Measurements from ENCODE around the gene COBLL1.

The COBLL1 gene

GRCh38 chr2:164849506-164849905 is 7.9 kb upstream of the COBLL1 start:
- Histone ChIP-seq H3K4me3 (ENCODE audit: low read length) (no peak overlapping the region), H3K27ac (ENCODE audit: low read depth, low read length) (no peak overlapping the region), H3K27me3 (ENCODE audit: insufficient read depth, low read length, poor library complexity) (no peaks in the 10 kb centered on the region), H3K79me1 (ENCODE audit: low read length) (no peaks in the 10 kb centered on the region), H4K5ac (ENCODE audit: low read length) (no peak overlapping the region), H3K9ac (ENCODE audit: low read length) (no peak overlapping the region), H3K4me2 (ENCODE audit: low read length) (no peak overlapping the region), H2BK120ac (ENCODE audit: low read depth, low read length) (no peak overlapping the region), H3K18ac (ENCODE audit: low read length) (no peak overlapping the region), H3K56ac (ENCODE audit: low read length) (no peak overlapping the region), H3K36me3 (ENCODE audit: control insufficient read depth, insufficient read depth, low read length) (no peaks in the 10 kb centered on the region), H2AK5ac (ENCODE audit: low read length) (no peak overlapping the region), H3K23ac (ENCODE audit: low read length) (no peak overlapping the region), H3K4me1 (ENCODE audit: control insufficient read depth, low read depth, low read length) (no peaks in the 10 kb centered on the region), H4K8ac (ENCODE audit: low read depth, low read length) (no peak overlapping the region), H2BK5ac (ENCODE audit: low read length) (no peak overlapping the region), H2BK15ac (replicated peaks; ENCODE audit: low read depth) (no peak overlapping the region), H3K79me2 (ENCODE audit: control insufficient read depth, insufficient read depth, low read length) (no peaks in the 10 kb centered on the region), H3K4ac (ENCODE audit: low read depth, low read length) (no peak overlapping the region)
- WGBS (ENCODE audit: extremely low coverage, insufficient coverage, low lambda C conversion rate): no CpG with 5 or more reads among the region's 1 CpG
- no peak for DNase-seq

GRCh38 chr2:164847981-164848741 is 6.5 kb upstream of the COBLL1 start:
- WGBS (ENCODE audit: extremely low coverage, insufficient coverage, low lambda C conversion rate): no CpG with 5 or more reads among the region's 2 CpGs
- Histone ChIP-seq H3K9ac (ENCODE audit: low read length) (no peak overlapping the region), H2BK5ac (ENCODE audit: low read length) (no peak overlapping the region), H3K79me2 (ENCODE audit: control insufficient read depth, insufficient read depth, low read length) (no peaks in the 10 kb centered on the region), H3K23ac (ENCODE audit: low read length) (no peak overlapping the region), H2AK5ac (ENCODE audit: low read length) (no peak overlapping the region), H3K18ac (ENCODE audit: low read length) (no peak overlapping the region), H3K56ac (ENCODE audit: low read length) (no peak overlapping the region), H3K79me1 (ENCODE audit: low read length) (no peaks in the 10 kb centered on the region), H3K4me2 (ENCODE audit: low read length) (no peak overlapping the region), H2BK15ac (replicated peaks; ENCODE audit: low read depth) (no peak overlapping the region), H3K36me3 (ENCODE audit: control insufficient read depth, insufficient read depth, low read length) (no peaks in the 10 kb centered on the region), H4K5ac (ENCODE audit: low read length) (no peak overlapping the region), H3K27me3 (ENCODE audit: insufficient read depth, low read length, poor library complexity) (no peaks in the 10 kb centered on the region), H3K4me1 (ENCODE audit: control insufficient read depth, low read depth, low read length) (no peaks in the 10 kb centered on the region), H2BK120ac (ENCODE audit: low read depth, low read length) (no peak overlapping the region), H4K8ac (ENCODE audit: low read depth, low read length) (no peak overlapping the region), H3K4ac (ENCODE audit: low read depth, low read length) (no peak overlapping the region), H3K4me3 (ENCODE audit: low read length) (no peak overlapping the region), H3K27ac (ENCODE audit: low read depth, low read length) (no peak overlapping the region)
- DNase-seq: no peak

DNA sequence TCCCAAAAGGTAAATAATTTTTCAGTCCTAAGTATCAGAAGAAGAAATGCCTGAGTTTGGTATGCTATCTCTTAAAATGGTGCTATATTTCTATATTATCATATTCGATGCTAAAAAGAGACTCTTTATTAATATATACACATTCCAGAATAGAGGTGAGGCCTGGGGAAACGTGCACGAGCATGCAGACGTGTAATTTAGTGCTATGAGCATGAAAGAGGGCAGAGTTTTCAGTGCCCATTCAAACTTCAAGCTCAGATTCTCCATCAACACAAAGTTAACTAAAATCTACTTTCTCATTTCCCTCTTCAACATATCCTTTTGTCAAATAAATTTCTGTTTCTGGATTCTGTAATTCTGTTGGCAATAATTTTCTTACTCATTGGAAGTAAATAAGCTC is 5.7 kb upstream of the COBLL1 start:
- no peak overlapping the region for H2BK5ac ChIP-seq (ENCODE audit: low read length)
- H3K4ac ChIP-seq (ENCODE audit: low read depth, low read length): no peak overlapping the region
- H4K8ac ChIP-seq (ENCODE audit: low read depth, low read length): no peak overlapping the region
- H3K36me3 ChIP-seq (ENCODE audit: control insufficient read depth, insufficient read depth, low read length): no peaks in the 10 kb centered on the region
- no CpG with 5 or more reads among the region's 4 CpGs for WGBS (ENCODE audit: extremely low coverage, insufficient coverage, low lambda C conversion rate)
- H2BK15ac ChIP-seq (replicated peaks; ENCODE audit: low read depth): no peak overlapping the region
- no peaks in the 10 kb centered on the region for H3K79me1 ChIP-seq (ENCODE audit: low read length)
- no peaks in the 10 kb centered on the region for H3K79me2 ChIP-seq (ENCODE audit: control insufficient read depth, insufficient read depth, low read length)
- no peak for DNase-seq
- no peak overlapping the region for H3K18ac ChIP-seq (ENCODE audit: low read length)
- H3K4me3 ChIP-seq (ENCODE audit: low read length): no peak overlapping the region
- no peak overlapping the region for H3K56ac ChIP-seq (ENCODE audit: low read length)
- no peak overlapping the region for H2AK5ac ChIP-seq (ENCODE audit: low read length)
- H3K4me1 ChIP-seq (ENCODE audit: control insufficient read depth, low read depth, low read length): no peaks in the 10 kb centered on the region
- H2BK120ac ChIP-seq (ENCODE audit: low read depth, low read length): no peak overlapping the region
- H3K27me3 ChIP-seq (ENCODE audit: insufficient read depth, low read length, poor library complexity): no peaks in the 10 kb centered on the region
- no peak overlapping the region for H3K27ac ChIP-seq (ENCODE audit: low read depth, low read length)
- no peak overlapping the region for H4K5ac ChIP-seq (ENCODE audit: low read length)
- H3K4me2 ChIP-seq (ENCODE audit: low read length): no peak overlapping the region
- H3K23ac ChIP-seq (ENCODE audit: low read length): no peak overlapping the region
- H3K9ac ChIP-seq (ENCODE audit: low read length): no peak overlapping the region

- Histone ChIP-seq H4K8ac (ENCODE audit: low read depth, low read length) (no peak overlapping the region), H3K4ac (ENCODE audit: low read depth, low read length) (no peak overlapping the region), H2BK120ac (ENCODE audit: low read depth, low read length) (no peak overlapping the region), H4K5ac (ENCODE audit: low read length) (no peak overlapping the region), H3K27ac (ENCODE audit: low read depth, low read length) (no peak overlapping the region), H2BK15ac (replicated peaks; ENCODE audit: low read depth) (no peak overlapping the region), H3K36me3 (ENCODE audit: control insufficient read depth, insufficient read depth, low read length) (no peaks in the 10 kb centered on the region), H3K56ac (ENCODE audit: low read length) (no peak overlapping the region), H2AK5ac (ENCODE audit: low read length) (no peak overlapping the region), H3K27me3 (ENCODE audit: insufficient read depth, low read length, poor library complexity) (no peaks in the 10 kb centered on the region), H2BK5ac (ENCODE audit: low read length) (no peak overlapping the region), H3K9ac (ENCODE audit: low read length) (no peak overlapping the region), H3K23ac (ENCODE audit: low read length) (no peak overlapping the region), H3K79me1 (ENCODE audit: low read length) (no peaks in the 10 kb centered on the region), H3K4me1 (ENCODE audit: control insufficient read depth, low read depth, low read length) (no peaks in the 10 kb centered on the region), H3K4me2 (ENCODE audit: low read length) (no peak overlapping the region), H3K18ac (ENCODE audit: low read length) (no peak overlapping the region), H3K4me3 (ENCODE audit: low read length) (no peak overlapping the region), H3K79me2 (ENCODE audit: control insufficient read depth, insufficient read depth, low read length) (no peaks in the 10 kb centered on the region)
- DNase-seq: no peak
- WGBS (ENCODE audit: extremely low coverage, insufficient coverage, low lambda C conversion rate): no CpG with 5 or more reads among the region's 2 CpGs
Measured at GRCh38 chr2:164846276-164846675, 4.7 kb upstream of the COBLL1 start.

DNA sequence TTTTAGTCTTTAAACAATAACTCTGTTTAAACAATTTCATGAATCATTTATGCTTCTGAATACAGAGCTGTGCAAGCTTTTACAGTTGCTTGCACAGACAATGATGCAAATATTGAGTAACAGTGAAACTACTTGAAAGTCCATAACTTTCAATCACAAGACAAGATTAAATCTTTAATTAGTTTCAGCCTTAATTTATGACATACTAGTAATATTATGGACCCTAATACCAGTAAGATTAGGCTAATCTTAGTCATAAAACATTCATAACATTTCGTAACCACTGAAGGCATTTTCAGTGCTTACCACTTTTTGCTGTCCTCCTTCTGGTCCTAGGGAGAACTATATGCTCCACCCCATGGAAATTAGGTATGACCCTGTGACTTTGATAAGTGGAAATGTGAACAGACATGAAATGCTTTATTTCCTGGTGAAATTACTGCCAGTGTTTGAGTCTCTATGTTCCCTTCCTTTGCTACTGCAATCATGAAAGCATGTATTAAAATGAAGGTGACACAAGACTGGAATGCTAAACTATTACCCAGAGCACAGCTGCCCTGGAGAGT is 1.8 kb upstream of the COBLL1 start:
- no peak overlapping the region for H3K4me3 ChIP-seq (ENCODE audit: low read length)
- no peak overlapping the region for H2BK5ac ChIP-seq (ENCODE audit: low read length)

GRCh38 chr2:164842624-164842966 is 972 bp upstream of the COBLL1 start:
- Histone ChIP-seq H3K4me1 (ENCODE audit: control insufficient read depth, low read depth, low read length) (peaks cover 2% of the 10 kb centered on the region), H3K4me3 (ENCODE audit: low read length) (no peak overlapping the region), H3K27me3 (ENCODE audit: insufficient read depth, low read length, poor library complexity) (no peaks in the 10 kb centered on the region), H3K79me2 (ENCODE audit: control insufficient read depth, insufficient read depth, low read length) (no peaks in the 10 kb centered on the region), H3K23ac (ENCODE audit: low read length) (no peak overlapping the region), H3K27ac (ENCODE audit: low read depth, low read length) (no peak overlapping the region), H3K4me2 (ENCODE audit: low read length) (no peak overlapping the region), H3K56ac (ENCODE audit: low read length) (no peak overlapping the region), H3K79me1 (ENCODE audit: low read length) (no peaks in the 10 kb centered on the region), H2BK15ac (replicated peaks; ENCODE audit: low read depth) (no peak overlapping the region), H2BK5ac (ENCODE audit: low read length) (no peak overlapping the region), H2AK5ac (ENCODE audit: low read length) (no peak overlapping the region), H3K18ac (ENCODE audit: low read length) (no peak overlapping the region), H4K5ac (ENCODE audit: low read length) (no peak overlapping the region), H3K4ac (ENCODE audit: low read depth, low read length) (no peak overlapping the region), H3K36me3 (ENCODE audit: control insufficient read depth, insufficient read depth, low read length) (no peaks in the 10 kb centered on the region), H2BK120ac (ENCODE audit: low read depth, low read length) (no peak overlapping the region), H4K8ac (ENCODE audit: low read depth, low read length) (no peak overlapping the region), H3K9ac (ENCODE audit: low read length) (no peak overlapping the region)
- no peak for DNase-seq
- no CpG with 5 or more reads among the region's 8 CpGs for WGBS (ENCODE audit: extremely low coverage, insufficient coverage, low lambda C conversion rate)

More for the DNA sequence above, 1.8 kb upstream of the COBLL1 start:
- no peaks in the 10 kb centered on the region for H3K27me3 ChIP-seq (ENCODE audit: insufficient read depth, low read length, poor library complexity)
- DNase-seq: peak; percentile 16
- WGBS (ENCODE audit: extremely low coverage, insufficient coverage, low lambda C conversion rate): no CpG with 5 or more reads among the region's 1 CpG
- peaks cover 2% of the 10 kb centered on the region for H3K4me1 ChIP-seq (ENCODE audit: control insufficient read depth, low read depth, low read length)
- no peak overlapping the region for H2BK120ac ChIP-seq (ENCODE audit: low read depth, low read length)
- no peak overlapping the region for H4K8ac ChIP-seq (ENCODE audit: low read depth, low read length)
- no peaks in the 10 kb centered on the region for H3K79me2 ChIP-seq (ENCODE audit: control insufficient read depth, insufficient read depth, low read length)
- no peak overlapping the region for H3K27ac ChIP-seq (ENCODE audit: low read depth, low read length)
- no peak overlapping the region for H3K18ac ChIP-seq (ENCODE audit: low read length)
- no peak overlapping the region for H3K56ac ChIP-seq (ENCODE audit: low read length)
- no peak overlapping the region for H2AK5ac ChIP-seq (ENCODE audit: low read length)
- no peak overlapping the region for H3K4ac ChIP-seq (ENCODE audit: low read depth, low read length)
- no peaks in the 10 kb centered on the region for H3K36me3 ChIP-seq (ENCODE audit: control insufficient read depth, insufficient read depth, low read length)
- no peak overlapping the region for H4K5ac ChIP-seq (ENCODE audit: low read length)
- no peak overlapping the region for H2BK15ac ChIP-seq (replicated peaks; ENCODE audit: low read depth)
- H3K23ac ChIP-seq (ENCODE audit: low read length): no peak overlapping the region
- no peaks in the 10 kb centered on the region for H3K79me1 ChIP-seq (ENCODE audit: low read length)
- H3K4me2 ChIP-seq (ENCODE audit: low read length): no peak overlapping the region
- H3K9ac ChIP-seq (ENCODE audit: low read length): no peak overlapping the region
